Vagina (tissue), 2 donors: Measurements from ENCODE around the gene CAPNS1. TPM values are rescaled to one million over a fixed set of nuclear protein-coding genes. Genes with fewer than 3 reads are reported as not detected.

Source experiments
- DNase-seq, 2 donors: peaks; one replicate each; pipeline ENCODE4 v3.0.0-alpha.2; 2017; ENCODE audit errors: extremely low spot score in 2 of 2
- H3K27ac ChIP-seq: fragments of 200-600 bp; sonication (generic); one replicate; pipeline ENCODE4 v1.5.1; 2019
- H3K27me3 ChIP-seq: fragments of 200-600 bp; sonication (generic); one replicate; pipeline ENCODE4 v1.5.1; 2019
- H3K36me3 ChIP-seq, 2 donors: fragments of 200-600 bp; sonication (generic); one replicate each; pipeline ENCODE4 v1.5.1; 2017 to 2019
- H3K4me1 ChIP-seq: fragments of 200-600 bp; sonication (generic); one replicate; pipeline ENCODE4 v1.5.1; 2019
- H3K4me3 ChIP-seq, 2 donors: fragments of 200-600 bp; sonication (generic); 1 replicate in 1 of 2; 2 replicates in 1 of 2; pipeline ENCODE4 v1.5.1; 2016 to 2019
- H3K9me3 ChIP-seq: fragments of 200-600 bp; sonication (generic); one replicate; pipeline ENCODE4 v1.5.1; 2019
- POLR2A ChIP-seq, 2 donors: fragments of 450-650 bp; IDR thresholded peaks; one replicate each; pipeline ENCODE4 v1.6.1; 2017; ENCODE audit warnings: antibody characterized with exemption in 2 of 2, mild to moderate bottlenecking in 2 of 2, moderate library complexity in 2 of 2
- POLR2AphosphoS5 ChIP-seq, 2 donors: sonication (generic); formaldehyde crosslinking; IDR thresholded peaks; one replicate each; pipeline ENCODE4 v1.9.0; 2017; ENCODE audit warnings: antibody characterized with exemption in 2 of 2, mild to moderate bottlenecking in 2 of 2, low read depth in 1 of 2; ENCODE audit not compliant: insufficient read depth in 1 of 2
- intact Hi-C: fragments of 100-400 bp; cut with DNase I; formaldehyde crosslinking; loops from one replicate; pipeline ENCODE4 v1.15.1; 2023
- total RNA-seq: library from RNA; depleted of rRNA; stranded (reverse); fragments of >200 nt; gene quantifications from one replicate; pipeline ENCODE4 v1.2.3, GENCODE V29; 2016
- TF ChIP-seq, protein P1 (sequence below), 3 experiments: fragments of 450-650 bp in 2 of 3; fragments of 200-600 bp in 1 of 3; sonication (generic) in 1 of 3; IDR thresholded peaks; one replicate each; pipeline ENCODE4 v1.5.1; 2017 to 2019; ENCODE audit warnings: antibody characterized with exemption in 3 of 3, mild to moderate bottlenecking in 2 of 3, moderate library complexity in 2 of 3

CAPNS1 gene
- total RNA-seq, 1 donor from 2014 or later, result 181 TPM

- peaks cover 0 to 35% of the 10 kb centered on the region in 2 donors for H3K36me3 ChIP-seq
- H3K27ac ChIP-seq, result peak overlapping the region; percentile 87
- H3K9me3 ChIP-seq, result no peaks in the 10 kb centered on the region
- H3K4me1 ChIP-seq, result peaks cover 34% of the 10 kb centered on the region
- DNase-seq, result peak in 1 of 2 donors; percentile 90
- intact Hi-C loops, result loop anchor here (10.0 kb wide), 1 partner anchor 59 kb away; the partner anchor contains the start of genes THAP8 and WDR62
- no peak for TF ChIP-seq POLR2AphosphoS5 (IDR thresholded peaks at IDR 0.05; ENCODE audit: insufficient read depth in 1 of 2, low read depth in 1 of 2)
- no peak for TF ChIP-seq POLR2A (IDR thresholded peaks at IDR 0.05)
- TF ChIP-seq, protein P1, sequence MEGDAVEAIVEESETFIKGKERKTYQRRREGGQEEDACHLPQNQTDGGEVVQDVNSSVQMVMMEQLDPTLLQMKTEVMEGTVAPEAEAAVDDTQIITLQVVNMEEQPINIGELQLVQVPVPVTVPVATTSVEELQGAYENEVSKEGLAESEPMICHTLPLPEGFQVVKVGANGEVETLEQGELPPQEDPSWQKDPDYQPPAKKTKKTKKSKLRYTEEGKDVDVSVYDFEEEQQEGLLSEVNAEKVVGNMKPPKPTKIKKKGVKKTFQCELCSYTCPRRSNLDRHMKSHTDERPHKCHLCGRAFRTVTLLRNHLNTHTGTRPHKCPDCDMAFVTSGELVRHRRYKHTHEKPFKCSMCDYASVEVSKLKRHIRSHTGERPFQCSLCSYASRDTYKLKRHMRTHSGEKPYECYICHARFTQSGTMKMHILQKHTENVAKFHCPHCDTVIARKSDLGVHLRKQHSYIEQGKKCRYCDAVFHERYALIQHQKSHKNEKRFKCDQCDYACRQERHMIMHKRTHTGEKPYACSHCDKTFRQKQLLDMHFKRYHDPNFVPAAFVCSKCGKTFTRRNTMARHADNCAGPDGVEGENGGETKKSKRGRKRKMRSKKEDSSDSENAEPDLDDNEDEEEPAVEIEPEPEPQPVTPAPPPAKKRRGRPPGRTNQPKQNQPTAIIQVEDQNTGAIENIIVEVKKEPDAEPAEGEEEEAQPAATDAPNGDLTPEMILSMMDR (IDR thresholded peaks at IDR 0.05), result no peak
- peak overlapping the region; percentile 91 to 93 for H3K4me3 ChIP-seq
- no peaks in the 10 kb centered on the region for H3K27me3 ChIP-seq
Observed at GRCh38 chr19:36113894-36114720, 25.8 kb upstream of the CAPNS1 start.

DNA sequence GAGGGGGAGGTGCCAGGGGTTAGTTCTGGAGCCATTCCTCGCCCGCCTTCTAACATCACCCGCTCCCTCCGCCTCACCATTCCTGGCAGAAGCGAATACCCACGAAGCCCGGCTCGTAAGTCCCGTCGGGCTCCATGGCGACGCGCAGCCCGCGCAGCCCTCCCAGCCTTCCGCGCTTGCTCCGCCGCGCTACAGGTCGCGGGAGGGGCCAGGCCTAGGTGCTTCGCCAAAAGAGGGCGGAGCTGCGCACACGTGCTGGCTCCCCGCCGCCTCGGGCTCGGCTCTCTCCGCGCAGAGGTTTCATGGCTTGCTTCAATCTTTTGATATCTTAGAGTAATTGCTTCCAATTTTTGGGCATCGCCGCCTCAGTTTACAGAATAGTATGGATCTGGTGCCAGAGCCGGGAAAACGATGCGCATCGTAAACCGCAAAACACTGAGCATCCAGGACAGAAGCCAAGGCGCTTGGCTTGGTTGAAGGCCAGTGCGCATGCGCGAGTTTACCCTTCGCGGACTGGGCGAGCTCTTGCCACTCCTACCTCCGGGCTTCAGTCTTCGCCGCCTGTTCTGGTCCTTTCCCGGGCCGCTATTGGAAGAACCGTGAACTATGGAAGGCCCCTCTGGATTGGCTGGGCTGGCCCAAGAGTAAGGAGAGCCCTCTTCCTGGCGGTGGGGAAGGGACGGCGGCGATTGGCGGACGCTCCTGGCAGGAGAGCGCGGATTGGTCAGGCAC is 25.0 kb upstream of the CAPNS1 start, which contains the start of gene POLR2I:
TSS of gene POLR2I (minus strand) at position 155 of the 732 bp plus-strand sequence. CDS start at position 136, 19 bp downstream.
- Histone ChIP-seq H3K4me1 (peaks cover 34% of the 10 kb centered on the region), H3K36me3 (peaks cover 0 to 37% of the 10 kb centered on the region in 2 donors), H3K27me3 (no peaks in the 10 kb centered on the region), H3K9me3 (no peaks in the 10 kb centered on the region), H3K27ac (peak within 1 kb of the TSS; percentile 87), H3K4me3 (peak within 1 kb of the TSS; percentile 91 to 93)
- intact Hi-C loops, result loop anchor here (10.0 kb wide), 1 partner anchor 60 kb away; the partner anchor contains the start of genes THAP8 and WDR62
- TF ChIP-seq POLR2AphosphoS5 (IDR thresholded peaks at IDR 0.05; ENCODE audit: insufficient read depth in 1 of 2, low read depth in 1 of 2) (peak; percentile 87 to 95), POLR2A (IDR thresholded peaks at IDR 0.05) (no peak)
- DNase-seq, result peak; percentile 99 to 100

- TF ChIP-seq POLR2AphosphoS5 (IDR thresholded peaks at IDR 0.05; ENCODE audit: insufficient read depth in 1 of 2, low read depth in 1 of 2) (no peak), POLR2A (IDR thresholded peaks at IDR 0.05) (peak in 1 of 2 donors; percentile 31)
- TF ChIP-seq, protein P1 (IDR thresholded peaks at IDR 0.05), result no peak
- no peaks in the 10 kb centered on the region for H3K9me3 ChIP-seq
- peak within 1 kb of the TSS; percentile 91 to 93 for H3K4me3 ChIP-seq
- peaks cover 0 to 37% of the 10 kb centered on the region in 2 donors for H3K36me3 ChIP-seq
- DNase-seq, result peak in 1 of 2 donors; percentile 90
- H3K27ac ChIP-seq, result peak within 1 kb of the TSS; percentile 87
- no peaks in the 10 kb centered on the region for H3K27me3 ChIP-seq
- intact Hi-C loops, result loop anchor here (10.0 kb wide), 1 partner anchor 61 kb away; the partner anchor contains the start of genes THAP8 and WDR62
- peaks cover 34% of the 10 kb centered on the region for H3K4me1 ChIP-seq
Observed at GRCh38 chr19:36115453-36116343, 24.2 kb upstream of the CAPNS1 start, which contains the start of gene TBCB. Gene TBCB (plus strand): TSS chr19:36115468. CDS start chr19:36115561, 93 bp downstream.

GRCh38 chr19:36116344-36116637 is 23.6 kb upstream of the CAPNS1 start:
- intact Hi-C loops, result loop anchor here (10.0 kb wide), 1 partner anchor 61 kb away; the partner anchor contains the start of genes THAP8 and WDR62
- Histone ChIP-seq H3K36me3 (peaks cover 0 to 37% of the 10 kb centered on the region in 2 donors), H3K4me1 (peaks cover 34% of the 10 kb centered on the region), H3K9me3 (no peaks in the 10 kb centered on the region), H3K27ac (peak overlapping the region; percentile 87), H3K27me3 (no peaks in the 10 kb centered on the region), H3K4me3 (peak overlapping the region; percentile 91 to 93)
- TF ChIP-seq, protein P1 (IDR thresholded peaks at IDR 0.05), result no peak
- no peak for TF ChIP-seq POLR2AphosphoS5 (IDR thresholded peaks at IDR 0.05; ENCODE audit: insufficient read depth in 1 of 2, low read depth in 1 of 2)
- no peak for TF ChIP-seq POLR2A (IDR thresholded peaks at IDR 0.05)
- no peak for DNase-seq
